ENCODE data around the gene HDAC7.

HDAC7 gene

DNA sequence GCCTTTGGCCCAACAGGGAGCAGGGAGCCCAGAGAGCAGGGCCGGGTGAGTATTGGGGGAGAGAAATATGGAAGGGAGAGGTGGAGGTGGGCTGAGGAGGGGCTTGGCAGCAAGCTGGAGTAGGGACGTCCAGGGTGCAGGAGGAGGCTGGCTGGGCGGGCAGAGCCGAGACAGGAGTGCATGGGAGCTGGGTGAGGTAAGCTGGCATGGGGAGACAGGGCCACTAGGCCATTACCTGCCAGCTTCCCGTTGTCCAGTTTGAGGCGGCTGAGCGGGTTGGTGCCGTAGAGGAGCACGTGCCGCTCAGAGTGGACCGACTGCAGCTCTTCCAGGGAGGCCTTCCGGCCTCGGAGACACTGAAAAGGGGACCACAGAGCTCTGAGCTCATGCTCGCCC lies 28.4 kb downstream of the HDAC7 start:
- no peak for DNase-seq

DNA sequence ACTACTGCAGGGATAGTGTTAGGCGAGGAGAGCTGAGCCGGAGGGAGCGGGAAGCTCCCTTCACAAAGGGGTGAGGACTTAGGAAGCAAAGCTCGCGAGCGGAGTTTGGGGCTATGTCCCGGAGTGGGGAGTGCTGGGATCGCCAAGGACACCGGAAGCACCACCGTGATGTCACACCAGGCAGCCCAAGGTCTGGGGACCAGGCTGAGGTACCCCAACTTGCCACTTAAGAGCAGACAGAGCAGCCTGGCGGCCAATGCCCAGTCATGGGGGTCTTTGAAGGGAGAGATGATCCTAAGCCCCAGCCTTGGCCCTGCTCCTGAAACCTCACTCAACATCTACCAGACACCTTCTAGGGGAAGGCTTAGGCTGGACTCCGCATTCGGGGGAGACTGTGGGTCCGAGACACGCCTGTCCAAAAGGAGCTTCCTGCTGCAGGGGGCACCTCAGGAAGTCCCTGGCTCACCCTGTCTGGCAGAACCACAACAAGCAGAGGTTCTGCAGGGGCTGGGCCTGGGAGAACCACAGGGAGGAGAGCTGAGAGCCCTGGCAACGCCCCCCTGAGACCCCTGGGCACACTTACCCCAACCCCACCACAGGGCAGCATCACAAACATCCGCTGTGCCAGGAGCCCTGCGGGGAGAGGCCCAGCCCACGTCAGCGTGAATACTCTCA lies 28.9 kb downstream of the HDAC7 start:
- DNase-seq: no peak

DNA sequence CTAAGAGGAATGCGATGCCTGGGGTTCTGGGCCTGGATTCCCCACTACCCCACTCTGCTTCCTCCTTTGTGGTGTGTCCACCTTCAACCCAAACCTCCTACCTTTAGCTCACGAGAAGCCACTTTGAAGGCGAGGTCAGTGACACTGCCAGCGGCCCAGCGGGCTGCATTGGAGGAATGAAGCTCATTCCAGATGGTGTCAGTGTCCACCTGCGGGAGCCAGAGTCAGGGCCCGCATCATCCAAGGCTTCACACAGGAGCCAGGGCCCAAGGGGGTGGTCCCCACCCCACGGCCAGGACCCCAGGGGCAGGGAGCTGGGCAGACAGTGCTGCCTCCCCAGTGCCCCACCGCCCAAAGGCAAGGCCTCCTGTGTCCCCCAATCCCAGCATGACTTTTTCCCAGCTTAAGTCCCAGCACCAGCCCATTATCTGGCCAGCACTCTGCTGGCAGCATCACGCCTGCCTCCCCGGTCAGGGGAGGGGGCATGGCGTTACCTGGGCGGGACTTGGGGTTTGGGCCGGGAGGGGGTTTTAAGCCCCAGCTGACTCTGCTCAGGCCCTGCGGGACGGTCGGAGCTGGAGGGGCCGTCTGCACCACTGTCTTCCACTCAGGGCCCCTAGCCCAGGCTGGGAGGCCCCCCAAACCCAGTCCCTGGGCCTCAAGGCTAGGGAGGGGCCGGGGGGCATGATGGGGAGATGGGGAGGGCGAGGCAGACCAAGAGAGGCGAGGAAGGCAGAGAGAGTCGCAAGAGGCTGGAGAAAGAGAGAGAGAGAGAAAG lies 29.8 kb downstream of the HDAC7 start:
- no peak for DNase-seq

DNA sequence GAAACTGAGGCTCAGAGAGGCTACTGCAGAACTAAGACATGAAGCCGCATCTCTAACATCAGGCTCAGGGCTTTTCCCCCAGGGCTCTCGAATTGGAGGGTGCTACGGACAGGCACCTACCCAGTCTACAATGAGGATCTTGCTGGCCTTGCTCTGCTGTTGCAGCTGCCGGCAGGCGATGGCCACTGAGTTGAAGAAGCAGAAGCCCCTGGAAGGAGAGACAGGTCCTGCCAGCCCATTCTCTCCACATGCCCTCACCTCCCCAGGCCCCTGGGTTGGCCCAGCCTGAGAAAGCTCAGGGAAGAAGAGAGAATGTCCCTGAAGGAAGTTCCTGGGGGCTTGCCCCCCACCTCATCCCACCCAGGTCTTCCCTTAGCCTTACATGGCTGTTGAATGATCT lies 30.6 kb downstream of the HDAC7 start:
- DNase-seq: no peak

DNA sequence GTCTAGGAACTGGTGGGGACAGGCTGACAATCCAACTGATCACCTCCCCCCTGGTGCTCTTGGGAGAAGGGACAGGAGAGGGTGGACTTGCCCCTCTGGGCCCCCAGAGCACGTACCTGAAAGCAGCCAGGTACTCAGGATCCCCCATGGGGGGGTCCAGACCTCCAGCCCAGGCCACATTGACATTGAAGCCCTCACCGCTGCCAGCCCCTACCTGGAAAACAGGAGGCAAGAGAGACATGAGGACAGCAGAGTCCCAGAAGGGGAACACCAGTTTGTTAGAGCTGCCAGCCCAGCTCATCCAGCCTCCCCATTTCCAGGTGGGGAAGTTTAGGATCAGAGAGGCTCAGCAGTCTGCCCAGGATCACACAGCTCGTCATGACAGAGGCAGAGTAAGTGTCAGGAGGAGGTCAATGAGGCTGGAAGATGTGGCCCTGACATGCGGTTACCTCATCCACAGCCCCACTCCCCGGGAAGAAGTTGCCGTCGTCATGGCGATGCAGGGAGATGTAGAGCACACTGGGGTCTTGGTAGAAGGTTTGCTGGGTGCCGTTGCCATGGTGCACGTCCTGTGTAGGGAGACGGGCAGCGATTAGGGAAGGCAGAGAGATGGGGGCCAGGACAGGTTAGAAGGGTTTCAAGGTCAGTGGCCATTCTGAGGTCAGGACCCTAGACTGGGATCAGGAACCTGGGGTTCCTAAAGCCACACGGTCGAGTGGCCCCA lies 31.9 kb downstream of the HDAC7 start:
- DNase-seq: no peak

DNA sequence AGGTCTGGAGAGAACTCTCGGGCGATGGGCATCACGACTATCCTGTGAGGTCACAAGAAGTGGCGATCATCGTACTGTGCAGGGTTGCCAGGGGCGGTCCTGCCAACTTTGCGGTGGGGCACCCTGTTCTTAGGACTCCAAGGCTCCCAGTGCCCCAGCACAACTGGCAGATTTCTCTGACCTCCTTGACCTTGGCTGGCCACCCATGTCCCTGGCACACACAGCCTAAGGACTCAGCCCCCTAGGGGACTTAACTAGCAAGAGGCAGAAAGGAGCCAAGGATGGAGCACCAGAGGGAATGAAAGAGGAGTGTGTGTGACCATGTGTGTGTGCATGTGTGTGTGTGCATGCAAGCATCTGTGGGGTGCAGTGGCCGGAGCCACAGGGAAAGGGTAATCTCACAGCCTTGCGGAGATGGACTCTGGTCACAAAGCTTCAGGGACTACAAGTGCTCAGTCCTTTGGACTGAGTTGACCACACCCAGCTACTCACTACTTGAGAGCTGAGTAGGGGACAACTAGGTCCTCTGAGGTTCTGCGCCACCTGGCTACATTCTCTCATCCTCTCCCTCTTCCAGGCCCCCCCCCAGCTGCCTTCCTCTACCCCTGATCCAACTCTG lies 32.9 kb downstream of the HDAC7 start:
- no peak for DNase-seq

DNA sequence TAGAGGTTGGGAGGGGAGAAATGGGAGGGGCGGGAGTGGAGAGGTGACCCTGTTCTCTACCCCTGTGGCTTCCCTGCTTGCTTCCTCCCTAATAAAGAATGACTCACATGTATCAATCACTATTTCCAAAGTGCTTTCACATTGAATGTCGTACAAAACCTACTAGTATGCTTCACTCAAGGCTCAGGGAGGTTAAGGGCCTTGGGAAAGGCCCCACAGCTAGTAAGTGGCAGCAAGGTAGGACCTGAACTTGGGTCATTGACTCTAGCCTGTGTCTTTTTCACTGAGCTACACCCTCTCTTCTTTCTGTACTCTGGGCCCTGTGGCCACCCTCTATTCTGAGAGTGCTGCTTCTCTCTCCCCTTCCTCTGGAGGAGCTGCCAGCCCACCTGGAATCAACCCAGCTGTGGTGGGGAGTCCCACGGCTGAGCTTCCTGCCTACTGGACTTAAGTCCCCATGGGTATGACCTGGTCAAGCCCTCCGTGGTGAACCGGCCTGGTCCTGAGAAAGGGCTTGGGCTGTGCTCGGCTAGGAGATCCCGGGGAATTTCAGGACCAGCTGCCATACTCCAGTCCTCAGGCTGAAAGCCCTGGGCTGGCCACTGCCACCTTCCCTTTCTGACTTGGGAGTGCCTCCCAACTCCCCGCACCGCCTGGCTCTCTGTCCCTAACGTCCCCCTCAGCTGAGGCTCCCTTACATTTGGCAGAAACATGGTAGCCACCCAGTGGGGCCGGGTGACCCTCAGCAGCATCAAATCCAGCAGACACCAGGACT lies 33.6 kb downstream of the HDAC7 start:
- DNase-seq: no peak

DNA sequence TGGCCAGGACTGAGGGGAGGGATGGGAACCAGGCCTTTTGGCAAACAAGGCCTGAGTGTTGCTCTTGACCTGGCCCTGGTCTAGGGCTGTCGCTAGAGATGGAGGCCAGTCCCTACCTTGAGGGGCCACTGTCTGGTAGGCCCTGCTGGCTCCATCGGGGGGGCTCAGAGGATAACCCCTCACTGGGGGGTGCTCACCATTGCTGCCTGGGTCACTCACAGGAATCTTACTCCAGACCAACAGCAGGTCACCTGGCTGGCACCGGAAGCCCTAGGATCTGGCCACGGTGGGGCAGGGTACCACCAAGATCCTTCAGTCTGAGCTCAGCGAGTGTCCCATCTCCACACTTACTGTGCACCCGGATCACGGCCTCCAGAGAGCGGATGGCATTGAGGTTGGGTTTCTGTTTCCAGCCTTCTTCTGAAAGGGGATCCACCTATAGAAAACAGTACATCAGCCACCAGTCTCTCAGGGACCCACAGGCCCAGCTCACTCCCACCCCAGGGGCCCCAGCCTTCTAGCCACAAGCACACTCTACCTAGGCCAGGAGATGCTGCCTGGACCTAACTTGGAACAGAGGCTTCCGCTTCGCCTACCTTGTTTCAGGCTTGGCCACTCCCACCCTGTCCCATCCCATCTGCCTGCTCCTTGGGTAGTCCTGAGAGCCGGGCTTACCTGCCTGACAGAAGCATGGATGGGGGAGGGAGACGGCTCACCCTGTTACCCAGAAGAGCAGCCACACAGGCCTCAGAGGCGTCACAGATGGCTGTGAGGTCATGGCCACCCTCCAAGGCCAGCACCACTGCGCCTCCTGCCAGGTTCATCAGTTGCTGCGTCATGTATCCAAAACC lies 34.4 kb downstream of the HDAC7 start:
- DNase-seq: no peak

DNA sequence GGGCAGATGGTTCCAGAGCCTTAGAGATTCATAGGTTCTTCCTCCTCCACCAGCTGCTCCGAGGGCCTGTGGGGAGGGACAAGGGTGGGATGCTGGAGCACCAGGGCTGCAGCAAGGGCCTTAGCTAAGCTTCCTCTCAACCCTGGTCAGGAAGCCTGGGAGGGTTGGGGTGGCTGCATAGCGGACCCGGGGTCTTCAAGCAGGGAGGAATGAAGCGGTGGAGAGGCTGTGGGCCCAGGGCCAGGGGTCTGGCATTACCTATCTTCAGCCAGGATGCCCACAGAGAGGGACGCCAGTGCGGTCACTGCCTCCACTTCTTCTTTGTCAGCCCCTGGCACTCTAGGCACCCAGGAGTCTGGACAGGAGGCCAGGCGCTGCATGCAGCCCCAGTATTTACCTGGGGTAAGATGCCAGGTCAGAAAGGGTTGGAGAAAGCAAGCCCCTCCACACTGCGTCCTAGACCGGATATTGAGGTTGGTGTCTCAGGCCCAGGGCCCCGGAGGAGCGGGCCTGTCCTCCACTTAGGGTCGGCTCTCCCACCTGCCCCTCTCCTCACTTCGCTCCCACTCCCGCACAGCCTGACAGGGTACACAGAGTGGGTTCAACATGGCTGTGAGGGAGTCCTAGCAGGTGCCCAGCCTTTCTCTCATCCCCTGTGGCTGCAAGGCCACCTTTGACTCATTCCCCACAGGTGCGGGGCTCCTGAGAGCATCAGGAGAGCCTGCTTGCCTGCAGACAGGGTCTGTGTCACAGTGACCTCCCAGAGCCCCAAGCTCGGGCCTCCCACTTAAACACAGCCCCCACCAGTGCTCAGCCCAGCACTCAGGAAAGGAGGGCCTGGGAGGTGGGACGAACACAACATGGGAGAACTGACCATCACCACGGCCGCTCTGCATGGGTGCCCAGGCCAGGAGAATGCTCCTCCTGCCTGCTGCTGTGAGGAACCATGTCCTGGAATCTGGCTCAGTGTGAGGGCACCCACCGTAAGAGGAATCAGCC lies 35.6 kb downstream of the HDAC7 start:
- DNase-seq: no peak

DNA sequence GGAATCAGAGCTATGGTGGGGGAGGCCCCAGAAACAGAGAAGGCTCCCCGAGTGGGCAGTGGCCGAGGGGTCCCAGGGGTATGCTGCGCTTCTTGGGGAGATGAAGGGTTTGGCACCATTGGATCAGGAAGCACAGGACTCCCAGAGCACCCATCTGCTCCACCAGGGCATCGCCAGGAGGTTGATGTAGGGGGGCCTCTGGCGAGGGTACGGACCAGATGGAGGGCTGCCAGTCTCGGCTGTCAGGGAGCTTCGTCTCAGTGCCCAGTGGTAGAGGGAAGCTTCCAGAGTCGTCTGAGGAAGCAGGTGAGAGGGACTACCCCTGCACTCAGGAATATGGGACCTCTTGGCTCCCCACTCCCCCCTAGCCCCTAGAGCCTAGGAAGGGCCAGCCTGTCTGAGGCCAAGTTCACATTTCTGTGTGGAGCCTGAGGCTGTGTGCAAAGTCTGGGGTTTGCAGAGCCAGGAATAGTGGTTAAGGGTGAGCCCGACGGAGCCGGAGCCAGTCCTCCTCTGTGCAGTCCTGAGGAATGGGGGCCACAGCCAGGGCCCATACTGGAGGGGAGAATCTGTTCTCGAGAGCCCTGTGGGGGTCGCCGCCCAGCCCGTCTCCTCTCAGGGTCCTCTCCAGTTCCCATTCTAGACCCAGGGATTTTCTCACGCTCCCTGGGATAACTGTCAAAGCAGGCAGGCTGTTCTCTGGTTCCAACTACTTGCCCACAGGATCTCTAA lies 36.5 kb downstream of the HDAC7 start:
- no peak for DNase-seq

DNA sequence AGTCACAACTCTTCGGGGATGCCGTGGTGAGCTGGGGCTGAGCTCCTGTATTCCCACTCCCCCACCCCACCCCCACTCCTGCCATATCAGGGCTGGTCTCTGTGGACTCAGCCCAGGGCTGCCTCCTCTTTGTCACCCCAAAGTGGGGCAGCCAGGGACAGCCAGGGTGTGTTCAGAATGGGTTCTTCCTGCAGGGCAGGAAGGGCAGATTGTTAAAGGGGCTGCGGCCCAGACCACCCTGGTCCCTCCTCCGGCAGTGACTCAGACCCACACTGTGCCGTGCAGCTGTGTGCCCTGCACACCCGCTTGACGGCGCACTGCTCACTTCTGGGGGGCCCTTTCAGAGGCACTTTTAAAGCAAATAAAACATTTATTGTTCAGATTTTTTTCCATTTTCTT lies 37.3 kb downstream of the HDAC7 start:
- no peak for DNase-seq

DNA sequence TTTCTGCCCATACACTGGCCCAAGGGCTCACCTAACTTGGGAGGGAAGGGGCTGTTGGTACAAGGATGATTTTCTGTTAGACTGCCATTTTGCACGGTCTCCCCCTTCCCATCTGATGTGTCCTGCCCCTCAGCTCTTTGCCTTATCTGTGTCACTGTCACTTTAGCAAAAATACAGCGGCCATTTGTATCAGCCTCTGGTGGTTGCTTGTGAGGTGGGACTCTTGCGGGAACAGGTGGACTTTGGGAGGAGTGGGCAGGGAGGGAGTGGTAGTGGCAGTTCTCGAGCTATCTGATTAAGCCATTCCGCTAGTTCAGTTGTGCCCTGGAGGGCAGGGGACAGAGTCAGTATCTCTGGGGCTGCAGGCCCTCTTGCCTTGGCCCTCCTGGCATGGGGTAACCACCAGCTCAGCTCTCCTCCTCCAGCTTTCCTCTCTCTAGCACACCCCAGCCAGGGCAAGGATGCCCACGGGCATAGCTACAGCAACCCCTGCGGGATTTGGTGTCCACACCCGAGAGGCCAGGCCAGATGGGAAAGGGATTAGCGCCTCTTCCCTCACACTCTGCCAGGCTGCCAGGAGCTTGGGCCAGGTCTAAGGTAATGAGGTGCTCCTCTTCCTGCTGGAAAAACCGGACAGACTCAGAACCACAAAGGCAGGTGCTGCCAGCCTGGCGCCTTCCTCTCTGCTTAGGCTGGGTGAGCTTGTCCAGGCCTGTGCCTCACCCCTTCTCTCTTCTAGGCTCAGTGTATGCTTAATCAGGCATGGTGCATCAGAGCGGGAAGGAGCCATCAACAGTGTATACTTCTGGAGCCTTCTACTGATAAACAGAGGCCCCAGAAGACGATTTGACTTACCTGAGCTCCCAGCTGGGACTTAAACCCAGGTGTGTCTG lies 38.0 kb downstream of the HDAC7 start:
- DNase-seq: no peak

DNA sequence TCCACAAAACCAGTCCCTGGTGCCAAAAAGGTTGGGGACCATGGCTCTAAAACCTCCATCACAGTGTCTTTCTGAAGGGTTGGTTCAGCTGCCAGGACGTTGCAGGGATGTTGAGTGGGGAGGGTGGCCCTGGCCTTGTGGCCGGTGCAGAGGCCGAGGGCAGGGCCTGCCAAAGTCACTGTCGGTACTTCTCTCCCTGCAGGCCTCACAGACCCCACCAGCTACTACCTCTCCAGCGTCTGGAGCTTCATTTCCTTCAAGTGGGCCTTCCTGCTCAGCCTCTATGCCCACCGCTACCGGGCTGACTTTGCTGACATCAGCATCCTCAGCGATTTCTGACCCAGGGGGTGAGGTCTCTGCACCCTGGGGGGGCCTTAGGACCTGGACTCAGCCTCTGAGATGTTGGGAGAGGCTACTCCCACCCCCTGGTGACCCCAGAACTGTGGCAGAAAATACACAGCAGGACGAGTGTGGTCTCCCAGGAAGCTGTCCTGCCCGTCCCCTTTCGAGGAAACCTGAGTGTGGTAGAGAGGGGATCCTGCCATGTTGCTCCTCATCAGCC lies 39.7 kb downstream of the HDAC7 start:
- no peak for DNase-seq

DNA sequence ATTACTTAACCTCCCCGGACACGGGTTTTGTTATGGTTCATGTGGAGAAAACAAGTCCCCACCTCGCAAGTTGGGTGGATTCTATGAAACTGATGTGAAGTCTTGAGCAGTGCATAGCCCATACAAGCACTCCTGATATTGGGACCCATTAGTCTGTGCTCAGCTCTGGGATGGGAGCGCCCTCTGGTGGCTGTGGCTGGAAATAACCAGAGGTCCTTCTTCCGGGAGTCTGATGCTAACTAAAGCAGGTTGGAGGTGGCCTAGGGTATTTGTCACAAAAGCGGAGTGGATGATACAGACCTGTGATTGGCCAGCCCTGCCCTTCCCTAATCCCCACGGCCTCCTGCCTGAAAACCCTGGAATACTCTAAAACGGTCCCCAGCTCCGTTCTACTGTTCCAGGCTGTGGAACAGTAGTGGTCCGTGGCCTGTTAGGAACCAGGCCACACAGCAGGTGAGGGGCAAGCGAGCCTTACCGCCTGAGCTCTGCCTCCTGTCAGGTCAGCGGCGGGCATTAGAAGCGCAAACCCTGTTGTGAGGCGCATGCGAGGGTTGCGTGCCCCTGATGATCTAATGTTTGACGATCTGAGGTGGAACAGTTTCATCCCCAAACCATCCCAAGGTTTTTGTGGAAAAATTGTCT lies 40.3 kb downstream of the HDAC7 start:
- DNase-seq: peak; percentile 95

DNA sequence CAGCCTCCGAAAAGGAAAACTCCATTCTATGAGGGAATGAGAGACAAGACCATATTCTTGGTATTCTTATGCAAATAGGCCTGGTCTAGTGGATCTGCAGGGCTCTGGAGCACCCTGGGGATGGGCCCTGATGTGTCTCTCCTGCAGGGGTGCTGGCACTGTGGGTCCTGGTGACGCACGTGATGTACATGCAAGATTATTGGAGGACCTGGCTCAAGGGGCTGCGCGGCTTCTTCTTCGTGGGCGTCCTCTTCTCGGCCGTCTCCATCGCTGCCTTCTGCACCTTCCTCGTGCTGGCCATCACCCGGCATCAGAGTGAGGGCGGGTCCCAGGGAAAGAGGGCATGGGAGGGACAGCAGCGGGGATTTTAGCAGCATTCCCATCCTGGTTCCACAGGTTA lies 40.8 kb downstream of the HDAC7 start:
- no peak for DNase-seq

DNA sequence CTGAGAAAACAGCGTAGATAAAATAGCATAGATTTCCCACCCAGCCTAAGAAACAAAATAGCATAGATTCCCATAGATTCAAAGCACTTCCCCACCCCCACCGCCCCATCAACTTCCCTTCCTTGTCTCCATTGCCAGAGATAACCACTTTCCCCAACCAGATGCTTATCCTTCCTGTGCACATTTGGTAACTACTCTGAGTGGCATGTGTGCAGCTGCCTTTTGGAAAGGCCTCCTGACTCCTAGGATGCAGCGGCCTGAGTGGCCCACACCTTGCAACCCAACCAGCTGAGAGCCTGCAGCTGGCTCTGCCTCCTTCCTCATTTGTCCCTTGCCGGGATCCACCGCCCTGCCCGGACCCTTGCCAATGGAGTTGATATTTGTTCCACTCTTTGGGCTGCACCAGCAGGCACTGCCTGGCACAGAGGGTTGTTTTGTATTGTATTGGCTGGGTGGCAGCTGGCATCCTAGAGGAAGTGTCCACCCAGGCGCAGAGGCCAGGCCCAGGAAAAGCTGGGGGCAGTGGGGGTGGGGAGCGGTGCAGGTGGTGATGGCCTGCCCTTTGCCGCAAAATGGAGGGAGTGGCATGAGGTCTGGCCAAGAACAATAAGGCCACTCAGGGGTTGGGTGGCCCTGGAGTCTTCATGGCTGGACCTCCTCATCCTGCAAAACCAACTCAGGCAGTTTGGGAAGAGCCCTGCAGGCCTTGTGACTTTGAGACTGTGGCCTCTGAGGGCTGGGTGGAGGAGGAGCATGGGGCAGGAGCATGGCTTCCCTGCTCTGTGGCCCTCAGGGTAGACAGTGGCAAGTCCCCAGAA lies 41.8 kb downstream of the HDAC7 start:
- DNase-seq: no peak

DNA sequence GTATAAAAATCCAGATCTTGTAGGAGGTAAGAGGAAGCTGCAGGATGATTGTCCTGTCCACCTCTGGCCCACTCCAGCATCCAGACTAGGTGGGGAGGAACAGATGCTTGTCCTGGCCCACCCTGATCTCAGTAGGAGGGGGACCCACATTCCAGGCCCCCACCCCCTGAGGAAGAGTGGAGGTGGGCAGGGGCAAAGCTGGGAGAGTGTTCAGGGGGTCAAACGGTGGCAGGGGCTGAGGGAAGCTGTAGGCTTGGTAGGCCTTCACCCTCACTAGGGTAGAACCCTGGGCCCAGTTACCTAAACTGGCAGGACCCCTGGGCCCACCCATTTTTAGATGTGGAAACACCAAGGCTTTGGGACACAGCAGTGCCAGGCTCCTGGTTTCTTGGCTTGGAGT lies 42.6 kb downstream of the HDAC7 start:
- DNase-seq: no peak

Measured in activated CD4-positive, CD25-positive, alpha-beta regulatory T cell treated with anti-CD3 and anti-CD28 coated beads, Interleukin-2, amount 50 U/mL, for 72 hours (primary cell).